BJ (cell line): Measurements from ENCODE around the gene PTPMT1. TPM values are rescaled to one million over a fixed set of nuclear protein-coding genes. Genes with fewer than 3 reads are reported as not detected.

Source experiments
- CTCF ChIA-PET: fragments of 350-600 bp; formaldehyde crosslinking; extraction: SDS; loops from one replicate; lab custom pipeline; 2021; ENCODE audit warnings: antibody characterized with exemption, inconsistent platforms; lab: Yijun Ruan, JAX
- POLR2A ChIA-PET: fragments of 300-600 bp; sonication (Branson Sonifier 250); formaldehyde crosslinking; extraction: SDS; loops from one replicate; lab custom pipeline; 2021; ENCODE audit warnings: antibody characterized with exemption; lab: Charles Lee
- DNase-seq: peaks from one replicate; pipeline ENCODE4 v3.0.0-alpha.2; 2011; ENCODE audit warnings: low read depth
- H3K27me3 ChIP-seq: 2 replicates; pipeline ENCODE4 v1.6.0; 2011; ENCODE audit warnings: low read length; ENCODE audit not compliant: control insufficient read depth, insufficient read depth
- H3K36me3 ChIP-seq: 2 replicates; pipeline ENCODE4 v1.5.1; 2011; ENCODE audit warnings: low read length; ENCODE audit not compliant: control insufficient read depth, insufficient read depth
- H3K4me3 ChIP-seq: 2 replicates; pipeline ENCODE4 v1.5.1; 2011; ENCODE audit warnings: low read depth, mild to moderate bottlenecking, control low read depth, low read length
- CTCF ChIP-seq: IDR thresholded peaks from 2 replicates; pipeline ENCODE4 v1.5.1; 2011; ENCODE audit warnings: low read depth, mild to moderate bottlenecking, control low read depth, inconsistent platforms, low read length, moderate library complexity; ENCODE audit not compliant: insufficient read depth
- polyA plus RNA-seq: library from polyadenylated mRNA; depleted of rRNA; stranded (reverse); fragments of >200 nt; gene quantifications from 2 replicates; pipeline ENCODE4 v1.2.3, GENCODE V29; 2011

The PTPMT1 gene
- polyA plus RNA-seq, 1 experiment: 61.9 TPM

GRCh38 chr11:47531666-47532065 lies 33.7 kb upstream of the PTPMT1 start:
- Histone ChIP-seq H3K36me3 (no peaks in the 10 kb centered on the region), H3K4me3 (no peak overlapping the region), H3K27me3 (no peaks in the 10 kb centered on the region)
- CTCF ChIA-PET: interaction anchor here (0.7 kb wide), 1 partner anchor 27 kb away, joined by 3 read pairs; no protein-coding TSS in a partner anchor
- POLR2A ChIA-PET: interaction anchor here (0.6 kb wide), 1 partner anchor 39 kb away, joined by 3 read pairs; no protein-coding TSS in a partner anchor
- TF ChIP-seq CTCF: no peak
- no peak for DNase-seq

- DNase-seq: no peak
- Histone ChIP-seq H3K27me3 (no peaks in the 10 kb centered on the region), H3K36me3 (no peaks in the 10 kb centered on the region), H3K4me3 (no peak overlapping the region)
- POLR2A ChIA-PET: no interaction called here
- CTCF ChIA-PET: interaction anchor here (1.6 kb wide), 1 partner anchor 20 kb away, joined by 5 read pairs; no protein-coding TSS in a partner anchor
- TF ChIP-seq CTCF: no peak
Observed at GRCh38 chr11:47532597-47533213, 32.7 kb upstream of the PTPMT1 start.

- ChIA-PET POLR2A (interaction anchor here (0.5 to 0.6 kb wide), 2 partner anchors 9 to 40 kb away, joined by 11 to 18 read pairs; no protein-coding TSS in a partner anchor), CTCF (interaction anchor here (0.5 to 1.6 kb wide), 5 partner anchors 11 to 437 kb away, joined by 3 to 5 read pairs (median 4); no protein-coding TSS in a partner anchor)
Observed at GRCh38 chr11:47533690-47534151, 31.7 kb upstream of the PTPMT1 start.

GRCh38 chr11:47534704-47535251 lies 30.6 kb upstream of the PTPMT1 start:
- DNase-seq: no peak
- no peak for TF ChIP-seq CTCF
- CTCF ChIA-PET: interaction anchor here (0.6 to 1.1 kb wide), 2 partner anchors 17 kb away, joined by 3 to 4 read pairs; no protein-coding TSS in a partner anchor
- H3K4me3 ChIP-seq: no peak overlapping the region
- no peaks in the 10 kb centered on the region for H3K36me3 ChIP-seq
- H3K27me3 ChIP-seq: no peaks in the 10 kb centered on the region
- POLR2A ChIA-PET: no interaction called here

More at GRCh38 chr11:47533690-47534151, 31.7 kb upstream of the PTPMT1 start:
- H3K36me3 ChIP-seq: no peaks in the 10 kb centered on the region
- H3K27me3 ChIP-seq: no peaks in the 10 kb centered on the region
- DNase-seq: peak; percentile 49
- no peak overlapping the region for H3K4me3 ChIP-seq
- TF ChIP-seq CTCF: no peak

- TF ChIP-seq CTCF: no peak
- ChIA-PET CTCF (interaction anchor here (1.1 to 8.9 kb wide), 2 partner anchors 16 to 66 kb away, joined by 3 to 45 read pairs; partner anchors contain the start of gene CELF1), POLR2A (no interaction called here)
- no peak for DNase-seq
- Histone ChIP-seq H3K4me3 (no peak overlapping the region), H3K36me3 (no peaks in the 10 kb centered on the region), H3K27me3 (no peaks in the 10 kb centered on the region)
Observed at GRCh38 chr11:47536915-47537314, 28.5 kb upstream of the PTPMT1 start.
